Endothelial cell of umbilical vein (primary cell): ENCODE results near the gene COL18A1.

Experiments used
- EZH2 ChIP-seq: IDR thresholded peaks from 2 replicates; pipeline ENCODE4 v1.6.1; 2012; ENCODE audit warnings: borderline replicate concordance, low read depth, mild to moderate bottlenecking, moderate library complexity, low read length, inconsistent platforms; ENCODE audit not compliant: severe bottlenecking
- GATA2 ChIP-seq: IDR thresholded peaks from 2 replicates; pipeline ENCODE4 v1.7.0; 2011; ENCODE audit warnings: low read depth, mild to moderate bottlenecking, moderate library complexity, mixed read lengths, low read length; ENCODE audit not compliant: insufficient read length, insufficient read depth
- MYC ChIP-seq: IDR thresholded peaks from one replicate; pipeline ENCODE4 v1.6.1; 2011; ENCODE audit warnings: mild to moderate bottlenecking, low read depth, low read length
- TF ChIP-seq, protein P1 (sequence below), 2 donors: IDR thresholded peaks; 1 replicate in 1 of 2; 2 replicates in 1 of 2; pipeline ENCODE4 v1.5.1; 2011; ENCODE audit warnings: low read length in 2 of 2, mild to moderate bottlenecking in 2 of 2, moderate library complexity in 2 of 2, control low read depth in 1 of 2, inconsistent platforms in 1 of 2, low read depth in 1 of 2; ENCODE audit not compliant: insufficient read depth in 1 of 2; ENCODE audit errors: extremely low read depth in 1 of 2
- TF ChIP-seq, protein P2 (sequence below): IDR thresholded peaks from 2 replicates; pipeline ENCODE4 v1.6.1; 2011; ENCODE audit not compliant: insufficient read depth, insufficient read length

DNA sequence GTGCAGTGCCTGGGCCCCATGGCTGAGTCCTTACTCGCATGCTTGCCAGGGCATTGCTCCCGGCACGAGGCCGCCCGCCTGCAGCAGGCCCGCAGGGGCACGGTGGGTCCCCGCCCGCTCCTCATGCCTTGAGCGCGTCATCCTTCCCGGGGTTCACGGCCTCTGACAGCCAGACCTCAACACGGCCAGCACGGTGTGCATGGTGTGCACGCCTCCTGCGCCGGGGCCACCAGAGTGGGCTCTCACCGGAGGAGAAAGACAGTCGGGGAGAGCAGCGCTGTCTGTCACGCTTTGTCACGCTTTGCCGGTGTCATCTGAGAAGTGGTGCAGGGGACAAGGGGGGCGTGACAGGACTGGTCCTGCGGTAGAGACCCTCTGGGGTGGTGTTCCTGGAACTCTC is 11.9 kb upstream of the COL18A1 start:
- TF ChIP-seq, protein P1, sequence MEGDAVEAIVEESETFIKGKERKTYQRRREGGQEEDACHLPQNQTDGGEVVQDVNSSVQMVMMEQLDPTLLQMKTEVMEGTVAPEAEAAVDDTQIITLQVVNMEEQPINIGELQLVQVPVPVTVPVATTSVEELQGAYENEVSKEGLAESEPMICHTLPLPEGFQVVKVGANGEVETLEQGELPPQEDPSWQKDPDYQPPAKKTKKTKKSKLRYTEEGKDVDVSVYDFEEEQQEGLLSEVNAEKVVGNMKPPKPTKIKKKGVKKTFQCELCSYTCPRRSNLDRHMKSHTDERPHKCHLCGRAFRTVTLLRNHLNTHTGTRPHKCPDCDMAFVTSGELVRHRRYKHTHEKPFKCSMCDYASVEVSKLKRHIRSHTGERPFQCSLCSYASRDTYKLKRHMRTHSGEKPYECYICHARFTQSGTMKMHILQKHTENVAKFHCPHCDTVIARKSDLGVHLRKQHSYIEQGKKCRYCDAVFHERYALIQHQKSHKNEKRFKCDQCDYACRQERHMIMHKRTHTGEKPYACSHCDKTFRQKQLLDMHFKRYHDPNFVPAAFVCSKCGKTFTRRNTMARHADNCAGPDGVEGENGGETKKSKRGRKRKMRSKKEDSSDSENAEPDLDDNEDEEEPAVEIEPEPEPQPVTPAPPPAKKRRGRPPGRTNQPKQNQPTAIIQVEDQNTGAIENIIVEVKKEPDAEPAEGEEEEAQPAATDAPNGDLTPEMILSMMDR (IDR thresholded peaks at IDR 0.05; ENCODE audit: extremely low read depth in 1 of 2, insufficient read depth in 1 of 2, low read depth in 1 of 2, low read length in 2 of 2) = no peak
- TF ChIP-seq, protein P2, sequence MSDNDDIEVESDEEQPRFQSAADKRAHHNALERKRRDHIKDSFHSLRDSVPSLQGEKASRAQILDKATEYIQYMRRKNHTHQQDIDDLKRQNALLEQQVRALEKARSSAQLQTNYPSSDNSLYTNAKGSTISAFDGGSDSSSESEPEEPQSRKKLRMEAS = no peak
- TF ChIP-seq GATA2 (no peak), MYC (no peak), EZH2 (no peak)
